RPMI7951 (cell line): ENCODE results near the gene KLK5. TPM values are rescaled to one million over a fixed set of nuclear protein-coding genes. Genes with fewer than 3 reads are reported as not detected.

Source experiments
- total RNA-seq: library from RNA; depleted of rRNA; stranded (reverse); fragments of >200 nt; shearing (Covaris generic); gene quantifications from 2 replicates; pipeline ENCODE4 v1.2.3, GENCODE V29; 2014; rRNA removed

KLK5 gene
- total RNA-seq, 1 experiment from 2014 or later, result not detected

Other genes with a start within 250 kb of the KLK5 start
- 3.9 and 4.9 TPM in 2 replicates for gene SHANK1, start 233.2 kb downstream of the KLK5 start, total RNA-seq
- 149 and 186 TPM in 2 replicates for gene CLEC11A, start 229.7 kb downstream of the KLK5 start, total RNA-seq
- not detected in 2 replicates for gene GPR32, start 182.6 kb downstream of the KLK5 start, total RNA-seq
- gene ACP4, start 162.6 kb downstream of the KLK5 start, total RNA-seq, result not detected in 2 replicates
- gene KLK1, start 129.3 kb downstream of the KLK5 start, total RNA-seq, result not detected in 2 replicates
- not detected in 2 replicates for gene KLK15, start 119.5 kb downstream of the KLK5 start, total RNA-seq
- gene KLK3, start 98.1 kb downstream of the KLK5 start, total RNA-seq, result not detected in 2 replicates
- gene KLK2, start 79.6 kb downstream of the KLK5 start, total RNA-seq, result not detected in 2 replicates
- gene KLK4, start 41.6 kb downstream of the KLK5 start, total RNA-seq, result not detected in 2 replicates
- gene KLK6, start 16.6 kb upstream of the KLK5 start, total RNA-seq, result not detected in 2 replicates
- gene KLK7, start 30.9 kb upstream of the KLK5 start, total RNA-seq, result not detected in 2 replicates
- not detected in 2 replicates for gene KLK8, start 48.6 kb upstream of the KLK5 start, total RNA-seq
- gene KLK10, start 66.7 kb upstream of the KLK5 start, total RNA-seq, result not detected in 2 replicates
- gene KLK11, start 73.6 kb upstream of the KLK5 start, total RNA-seq, result not detected in 2 replicates
- not detected in 2 replicates for gene KLK12, start 82.0 kb upstream of the KLK5 start, total RNA-seq
- not detected in 2 replicates for gene KLK13, start 112.1 kb upstream of the KLK5 start, total RNA-seq
- gene KLK14, start 129.8 kb upstream of the KLK5 start, total RNA-seq, result not detected in 2 replicates
- 3.6 and 6.8 TPM in 2 replicates for gene CTU1, start 155.4 kb upstream of the KLK5 start, total RNA-seq
- gene SIGLEC9, start 171.9 kb upstream of the KLK5 start, total RNA-seq, result 0.10 TPM in 1 of 2 replicates, not detected in the other
- gene SIGLEC7, start 189.3 kb upstream of the KLK5 start, total RNA-seq, result not detected in 2 replicates